ENCODE data around the gene ADAMTS3.
A peak's percentile ranks its signal among the peaks of the same experiment; 100 is the strongest.
"Not testable (repeated sequence)": the region's sequence is repeated elsewhere in the genome, so short reads cannot be mapped to it uniquely, and the experiment has no call there.

Gene ADAMTS3

GRCh38 chr4:72471816-72472215, 97.2 kb downstream of the ADAMTS3 start:
- no peak for DNase-seq (ENCODE audit: low spot score)

- peak; percentile 44 for DNase-seq (ENCODE audit: low spot score)
Measured at GRCh38 chr4:72468904-72469502, 100.0 kb downstream of the ADAMTS3 start.

GRCh38 chr4:72467633-72468032, 101.4 kb downstream of the ADAMTS3 start:
- no peak for DNase-seq (ENCODE audit: low spot score)

GRCh38 chr4:72463724-72464123, 105.3 kb downstream of the ADAMTS3 start:
- DNase-seq (ENCODE audit: low spot score): no peak

GRCh38 chr4:72457158-72457557, 111.9 kb downstream of the ADAMTS3 start:
- DNase-seq (ENCODE audit: low spot score): no peak

- DNase-seq (ENCODE audit: low spot score): no peak
Measured at GRCh38 chr4:72451349-72451748, 117.7 kb downstream of the ADAMTS3 start.

- DNase-seq (ENCODE audit: low spot score): no peak
Measured at GRCh38 chr4:72449705-72450104, 119.3 kb downstream of the ADAMTS3 start.

GRCh38 chr4:72448231-72448630, 120.8 kb downstream of the ADAMTS3 start:
- no peak for DNase-seq (ENCODE audit: low spot score)

- no peak for DNase-seq (ENCODE audit: low spot score)
Measured at GRCh38 chr4:72446353-72447055, 122.5 kb downstream of the ADAMTS3 start.

- no peak for DNase-seq (ENCODE audit: low spot score)
Measured at GRCh38 chr4:72444092-72444491, 124.9 kb downstream of the ADAMTS3 start.

GRCh38 chr4:72442715-72443114, 126.3 kb downstream of the ADAMTS3 start:
- no peak for DNase-seq (ENCODE audit: low spot score)

GRCh38 chr4:72442147-72442546, 126.9 kb downstream of the ADAMTS3 start:
- DNase-seq (ENCODE audit: low spot score): no peak

- DNase-seq (ENCODE audit: low spot score): no peak
Measured at GRCh38 chr4:72440386-72440785, 128.6 kb downstream of the ADAMTS3 start.

GRCh38 chr4:72432975-72433374, 136.0 kb downstream of the ADAMTS3 start:
- no peak for DNase-seq (ENCODE audit: low spot score)

GRCh38 chr4:72432282-72432681, 136.7 kb downstream of the ADAMTS3 start:
- DNase-seq (ENCODE audit: low spot score): no peak

- DNase-seq (ENCODE audit: low spot score): no peak
Measured at GRCh38 chr4:72430988-72431387, 138.0 kb downstream of the ADAMTS3 start.

GRCh38 chr4:72430050-72430449, 139.0 kb downstream of the ADAMTS3 start:
- peak; percentile 3 for DNase-seq (ENCODE audit: low spot score)

GRCh38 chr4:72429397-72429889, 139.6 kb downstream of the ADAMTS3 start:
- no peak for DNase-seq (ENCODE audit: low spot score)

- no peak for DNase-seq (ENCODE audit: low spot score)
Measured at GRCh38 chr4:72427057-72427456, 142.0 kb downstream of the ADAMTS3 start.

GRCh38 chr4:72425908-72426307, 143.1 kb downstream of the ADAMTS3 start:
- DNase-seq (ENCODE audit: low spot score): not testable (repeated sequence)

GRCh38 chr4:72424006-72424405, 145.0 kb downstream of the ADAMTS3 start:
- no peak for DNase-seq (ENCODE audit: low spot score)

- DNase-seq (ENCODE audit: low spot score): no peak
Measured at GRCh38 chr4:72422416-72422815, 146.6 kb downstream of the ADAMTS3 start.

- no peak for DNase-seq (ENCODE audit: low spot score)
Measured at GRCh38 chr4:72418458-72418857, 150.6 kb downstream of the ADAMTS3 start.

GRCh38 chr4:72410158-72410557, 158.9 kb downstream of the ADAMTS3 start:
- DNase-seq (ENCODE audit: low spot score): no peak

All from RKO (cell line).